GM12873 (cell line): ENCODE data around the gene SASH3.

Experiments
- TF ChIP-seq, protein P1 (sequence below): IDR thresholded peaks from 2 replicates; pipeline ENCODE4 v1.5.1; 2012; ENCODE audit warnings: low read depth, mild to moderate bottlenecking, moderate library complexity, low read length, control low read depth; ENCODE audit not compliant: insufficient read depth; ENCODE audit errors: missing control alignments

SASH3 gene

GRCh38 chrX:129825746-129826505, 46.2 kb downstream of the SASH3 start:
- TF ChIP-seq, protein P1, sequence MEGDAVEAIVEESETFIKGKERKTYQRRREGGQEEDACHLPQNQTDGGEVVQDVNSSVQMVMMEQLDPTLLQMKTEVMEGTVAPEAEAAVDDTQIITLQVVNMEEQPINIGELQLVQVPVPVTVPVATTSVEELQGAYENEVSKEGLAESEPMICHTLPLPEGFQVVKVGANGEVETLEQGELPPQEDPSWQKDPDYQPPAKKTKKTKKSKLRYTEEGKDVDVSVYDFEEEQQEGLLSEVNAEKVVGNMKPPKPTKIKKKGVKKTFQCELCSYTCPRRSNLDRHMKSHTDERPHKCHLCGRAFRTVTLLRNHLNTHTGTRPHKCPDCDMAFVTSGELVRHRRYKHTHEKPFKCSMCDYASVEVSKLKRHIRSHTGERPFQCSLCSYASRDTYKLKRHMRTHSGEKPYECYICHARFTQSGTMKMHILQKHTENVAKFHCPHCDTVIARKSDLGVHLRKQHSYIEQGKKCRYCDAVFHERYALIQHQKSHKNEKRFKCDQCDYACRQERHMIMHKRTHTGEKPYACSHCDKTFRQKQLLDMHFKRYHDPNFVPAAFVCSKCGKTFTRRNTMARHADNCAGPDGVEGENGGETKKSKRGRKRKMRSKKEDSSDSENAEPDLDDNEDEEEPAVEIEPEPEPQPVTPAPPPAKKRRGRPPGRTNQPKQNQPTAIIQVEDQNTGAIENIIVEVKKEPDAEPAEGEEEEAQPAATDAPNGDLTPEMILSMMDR: no peak

DNA sequence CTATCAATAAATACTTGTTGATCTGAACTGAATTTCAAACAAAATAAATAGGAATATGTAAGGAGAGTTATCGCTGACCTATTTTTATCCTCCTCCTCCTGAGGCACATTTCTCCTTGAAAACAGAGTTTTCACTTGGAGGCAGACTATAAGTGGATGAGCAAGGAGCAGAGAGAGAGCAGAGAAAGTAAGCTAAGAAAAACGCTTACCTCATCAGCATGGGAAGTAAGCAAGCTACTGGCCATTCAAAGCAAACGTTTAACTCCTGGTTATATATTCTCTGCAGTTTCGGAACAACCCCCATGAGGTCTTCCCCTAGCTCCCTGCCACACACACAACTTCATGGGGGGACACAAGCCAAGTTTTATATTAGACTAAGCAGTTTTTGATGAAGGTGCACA, 50.7 kb downstream of the SASH3 start:
- TF ChIP-seq, protein P1: no peak

GRCh38 chrX:129831091-129831885, 51.5 kb downstream of the SASH3 start:
- TF ChIP-seq, protein P1: no peak

GRCh38 chrX:129833153-129833990, 53.6 kb downstream of the SASH3 start:
- TF ChIP-seq, protein P1: no peak

- TF ChIP-seq, protein P1: no peak
These were observed 57.1 kb downstream of the SASH3 start for GRCh38 chrX:129836827-129837226.

DNA sequence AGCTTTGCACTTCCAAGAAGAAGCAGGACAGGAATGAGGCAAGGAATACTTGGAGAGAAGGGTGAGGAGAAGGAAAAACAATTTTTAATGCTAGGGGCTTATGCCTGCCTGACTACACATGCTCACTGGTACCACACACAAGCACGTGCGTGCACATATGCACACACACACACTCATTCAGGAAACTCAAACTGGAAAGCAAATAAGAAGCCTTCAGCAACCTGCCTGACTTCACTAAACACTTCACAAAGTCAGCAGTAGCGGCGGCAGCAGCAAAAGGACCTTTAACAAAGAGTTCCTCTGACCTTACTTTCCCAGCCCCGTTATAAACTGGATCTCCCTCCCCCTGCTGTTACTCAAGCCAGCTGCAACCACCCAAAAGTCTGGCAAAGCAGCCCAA, 60.6 kb downstream of the SASH3 start:
- TF ChIP-seq, protein P1: no peak
